GM18499 (cell line): Measurements from ENCODE around the gene SPATA1.
"Not testable (repeated sequence)": the region's sequence is repeated elsewhere in the genome, so short reads cannot be mapped to it uniquely, and the experiment has no call there.

Source experiments
- ATAC-seq: cut with Tn5 transposase; IDR thresholded peaks from one replicate; pipeline ENCODE4 v1.9.1; 2021; ENCODE audit warnings: moderate number of reproducible peaks; ENCODE audit not compliant: insufficient read depth, unreplicated experiment

Gene SPATA1

DNA sequence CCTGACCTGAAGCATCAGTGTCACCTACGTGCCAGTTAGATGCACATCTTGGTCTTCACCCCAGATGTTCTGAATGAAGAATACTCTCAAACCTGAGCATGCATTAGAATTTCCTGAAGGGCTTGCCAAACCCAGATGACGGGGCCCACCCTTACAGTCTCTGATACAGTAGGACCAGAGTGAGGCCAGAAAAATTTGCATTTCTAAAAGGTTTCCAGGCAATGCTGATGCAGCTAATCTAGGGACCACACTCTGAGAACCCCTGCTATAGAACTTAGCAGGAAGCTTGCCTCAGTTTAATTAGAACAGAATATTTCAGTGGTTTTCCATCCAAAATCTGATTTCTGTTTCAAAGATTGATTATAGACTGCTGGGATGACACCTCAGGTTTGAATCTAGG is 77.9 kb downstream of the SPATA1 start:
- ATAC-seq = no peak

DNA sequence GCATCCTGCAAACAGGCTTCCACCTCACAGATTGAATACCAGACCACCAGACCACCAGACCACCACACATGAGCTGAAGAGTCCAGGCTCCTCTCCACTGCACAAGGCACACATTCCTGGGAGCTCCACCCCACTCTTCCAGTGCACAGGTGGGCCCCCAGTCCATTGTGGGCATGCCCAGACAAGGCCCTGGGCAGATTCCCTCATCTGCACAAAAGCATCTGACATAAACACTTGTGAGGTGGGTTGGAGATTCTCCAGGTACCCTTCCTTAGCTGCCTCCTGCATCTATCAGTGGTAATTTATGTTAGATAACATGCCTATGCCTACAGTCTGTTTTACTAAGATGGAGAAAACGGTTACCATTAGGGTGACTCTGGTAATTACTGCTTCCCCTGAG is 79.6 kb downstream of the SPATA1 start:
- no peak for ATAC-seq

DNA sequence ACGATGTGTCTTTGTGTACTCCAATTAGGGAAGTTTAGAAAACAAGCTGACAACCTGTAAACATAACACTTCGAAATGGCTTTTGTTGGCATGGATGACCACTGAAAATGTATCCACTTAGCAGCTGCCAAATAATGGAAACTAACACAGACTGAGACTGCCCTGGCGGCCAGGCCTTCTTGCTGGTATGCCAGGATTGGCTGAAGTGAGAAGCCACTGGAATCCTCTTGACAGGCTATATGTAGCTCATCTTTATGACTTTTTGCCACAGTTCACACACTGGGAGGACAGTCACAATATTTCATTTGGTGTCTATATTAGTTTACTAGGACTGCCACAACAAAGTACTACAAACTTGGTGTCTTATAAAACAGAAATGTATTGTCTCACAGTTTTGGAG is 80.9 kb downstream of the SPATA1 start:
- ATAC-seq = no peak

DNA sequence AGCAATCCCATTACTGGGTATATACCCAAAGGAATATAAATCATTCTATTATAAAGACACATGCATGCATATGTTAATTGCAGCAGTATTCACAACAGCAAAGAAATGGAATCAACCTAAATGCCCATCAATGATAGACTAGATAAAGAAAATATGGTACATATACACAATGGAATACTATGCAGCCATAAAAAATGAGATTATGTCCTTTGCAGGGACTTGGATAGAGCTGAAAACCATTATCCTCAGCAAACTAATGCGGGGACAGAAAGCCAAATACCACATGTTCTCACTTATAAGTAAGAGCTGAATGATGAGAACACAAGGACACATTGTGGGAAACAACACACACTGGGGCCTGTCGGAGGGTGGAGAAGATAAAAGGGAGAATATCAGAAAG is 88.8 kb downstream of the SPATA1 start:
- ATAC-seq = not testable (repeated sequence)

DNA sequence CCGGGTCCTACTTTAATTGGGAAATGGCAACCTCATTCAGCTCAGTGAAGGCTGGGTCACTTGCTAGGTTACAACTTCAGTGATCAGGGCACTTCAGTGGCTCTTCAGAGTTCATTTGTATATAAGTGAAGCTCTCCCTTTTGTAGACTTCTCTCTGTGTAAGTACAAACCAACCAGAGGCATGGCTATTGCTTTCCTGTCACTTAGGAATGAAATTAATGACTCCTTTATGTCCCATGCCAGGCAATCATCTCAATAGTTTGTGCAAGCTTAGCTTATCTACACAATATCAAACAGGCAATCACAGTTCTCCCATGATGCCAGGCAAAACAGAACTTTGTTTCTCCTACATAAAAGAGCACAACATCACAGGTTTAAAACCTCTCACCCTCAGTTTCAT is 90.8 kb downstream of the SPATA1 start:
- no peak for ATAC-seq

DNA sequence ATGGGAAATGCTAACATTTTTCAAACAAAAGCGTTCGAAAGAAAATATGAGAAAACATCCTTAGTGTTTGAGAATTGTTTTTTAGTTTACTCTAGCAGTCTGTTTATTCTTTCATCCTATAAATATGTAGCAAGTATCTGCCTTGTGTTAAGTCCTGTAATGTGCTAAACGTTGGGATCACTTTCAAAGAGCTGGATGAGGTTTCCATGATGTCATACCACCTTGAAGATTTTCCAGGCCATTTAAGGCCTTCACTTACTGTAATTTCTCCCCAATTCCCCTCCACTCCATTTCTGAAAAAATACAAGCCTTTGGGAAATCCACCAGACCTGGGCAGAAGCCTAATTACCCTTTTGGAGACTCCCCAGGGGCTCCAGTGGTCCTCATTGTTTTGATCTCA is 92.2 kb downstream of the SPATA1 start:
- ATAC-seq = peak; percentile 1

DNA sequence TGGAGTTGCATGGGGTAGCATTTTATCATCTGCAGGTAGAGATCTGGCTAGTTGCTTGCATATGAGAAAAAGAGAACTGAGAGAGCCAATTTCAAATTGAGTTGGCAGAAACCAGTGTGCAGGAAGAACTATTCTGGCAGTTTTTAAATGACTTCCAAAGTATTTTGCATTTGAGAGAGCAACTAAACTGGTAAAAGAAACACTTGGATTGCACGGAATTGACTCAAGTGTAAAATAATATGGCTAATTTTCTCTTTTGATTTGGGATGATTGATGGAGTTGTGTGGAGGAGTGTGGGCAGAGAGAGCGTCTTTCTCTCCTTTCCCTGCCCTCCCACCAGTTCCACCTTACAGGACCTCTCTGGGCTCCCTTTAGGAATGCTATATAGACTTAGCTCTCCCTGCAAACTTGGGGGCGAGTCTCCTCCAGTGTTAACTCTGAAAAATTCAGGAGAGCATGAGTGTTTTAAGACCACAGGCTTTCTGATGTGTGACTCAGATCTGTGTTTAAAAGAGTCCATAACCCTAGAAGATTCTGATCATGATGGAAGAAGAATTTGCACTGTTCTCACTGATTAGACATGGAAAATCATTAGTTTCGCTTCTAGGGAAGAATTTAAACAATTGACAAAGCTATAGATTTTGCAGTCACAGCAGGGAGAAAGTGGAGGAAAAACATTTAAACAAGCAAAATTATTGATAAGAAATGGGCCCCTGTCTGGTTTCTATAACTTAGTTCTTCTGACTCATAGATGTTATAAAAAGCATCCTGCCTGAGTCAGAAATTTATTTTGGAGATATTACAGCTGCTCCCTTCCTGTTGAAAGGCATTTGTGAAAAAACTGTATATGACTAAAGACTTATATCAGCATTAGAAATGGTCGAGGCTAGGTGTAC is 92.9 kb downstream of the SPATA1 start:
- ATAC-seq = peak; percentile 71

DNA sequence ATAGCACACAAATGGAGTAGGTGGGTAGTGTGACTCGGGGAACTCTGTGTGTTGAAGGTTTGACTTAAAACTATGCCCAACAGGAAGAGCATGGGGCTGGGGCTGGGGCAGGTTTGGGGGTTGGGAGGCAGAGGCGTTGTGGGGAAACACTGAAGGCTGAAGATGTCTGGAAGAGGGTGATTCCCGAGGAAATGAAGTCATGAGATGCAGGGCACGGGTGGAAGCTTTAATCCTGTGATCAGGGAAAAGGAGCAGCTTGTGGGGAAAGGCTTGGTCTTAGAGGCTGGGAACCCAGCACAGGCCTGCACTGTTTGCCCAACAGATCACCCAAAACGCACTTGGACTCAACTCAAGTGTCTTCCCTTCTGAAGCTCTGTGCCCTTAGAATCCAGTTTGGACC is 94.6 kb downstream of the SPATA1 start:
- no peak for ATAC-seq

DNA sequence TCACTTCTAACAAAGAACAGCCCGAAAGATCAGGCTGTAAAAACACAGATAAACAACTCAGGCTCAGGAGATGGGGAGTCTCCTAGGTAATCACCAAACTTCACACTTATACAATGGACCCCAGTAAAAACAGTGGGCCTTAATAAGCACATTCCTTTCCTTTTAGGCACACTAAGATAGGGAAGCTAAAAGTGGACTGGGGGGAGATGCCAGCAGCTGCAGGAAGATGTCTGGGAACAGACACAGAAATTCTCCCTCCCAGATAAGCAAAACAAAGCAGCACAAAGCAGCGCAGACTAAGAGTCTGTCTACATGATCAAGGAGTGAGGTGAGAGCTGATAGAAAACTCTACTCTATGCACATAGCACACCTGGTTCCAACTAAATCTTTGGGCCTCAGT is 97.0 kb downstream of the SPATA1 start:
- no peak for ATAC-seq

DNA sequence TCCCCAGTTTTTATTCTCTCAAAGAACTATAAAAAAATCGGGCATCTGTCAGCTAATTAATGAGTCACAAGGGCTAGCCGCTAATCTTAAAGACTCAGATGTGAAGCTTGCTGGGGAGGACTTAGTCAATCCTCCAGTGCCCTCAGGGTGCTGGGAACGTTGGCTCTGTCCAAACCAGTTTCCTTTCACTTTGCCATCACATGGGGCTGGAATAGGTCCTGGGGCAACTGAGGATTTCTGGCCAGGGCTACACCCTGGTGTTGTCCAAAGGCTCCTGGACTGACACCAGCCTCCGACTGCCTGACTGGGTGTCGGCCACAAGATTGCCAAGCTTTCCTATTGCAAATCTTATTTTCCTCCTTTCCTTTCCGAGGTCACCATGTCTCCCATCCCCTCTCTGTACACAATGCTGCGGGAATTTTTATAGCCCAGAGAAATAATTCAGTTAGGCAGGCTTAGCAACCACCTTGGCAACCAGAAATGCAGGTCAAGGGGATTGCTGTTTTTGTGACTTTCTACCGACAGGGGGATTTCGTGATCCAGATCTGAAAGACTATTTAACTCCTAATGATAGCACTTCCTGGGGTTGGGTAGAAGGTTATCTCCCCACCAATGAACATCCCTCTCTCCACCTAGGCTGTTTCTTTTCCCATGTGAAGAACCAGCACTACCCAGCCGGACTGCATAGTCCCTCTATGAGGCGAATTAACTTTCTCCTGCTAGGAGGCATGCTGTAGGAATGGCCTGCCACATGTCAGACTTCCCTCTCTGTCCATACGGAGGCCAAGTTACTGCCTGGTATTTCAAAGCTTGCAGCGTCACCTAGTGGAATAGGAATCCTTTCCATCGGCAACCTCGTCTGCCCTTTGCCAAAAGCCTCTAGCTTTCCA is 98.0 kb downstream of the SPATA1 start:
- ATAC-seq = no peak

DNA sequence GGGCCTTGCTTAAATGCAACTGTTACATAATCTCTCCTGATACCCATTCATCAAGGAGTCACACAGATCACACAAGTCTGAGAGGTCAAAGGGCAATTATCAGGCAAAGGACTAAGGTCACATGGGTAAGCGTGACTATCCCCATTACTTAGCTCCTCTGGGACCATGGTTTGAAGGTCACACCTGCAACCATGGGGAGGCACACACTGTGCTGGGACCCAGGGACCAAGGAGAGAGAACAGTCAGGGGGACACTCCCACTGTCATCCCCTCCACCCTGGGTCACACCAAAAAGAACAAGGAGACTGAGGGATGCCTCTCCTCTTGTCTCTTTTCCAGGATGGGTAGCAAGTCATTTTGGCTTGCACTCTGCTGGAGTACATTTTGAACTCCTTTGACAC is 99.0 kb downstream of the SPATA1 start:
- no peak for ATAC-seq

DNA sequence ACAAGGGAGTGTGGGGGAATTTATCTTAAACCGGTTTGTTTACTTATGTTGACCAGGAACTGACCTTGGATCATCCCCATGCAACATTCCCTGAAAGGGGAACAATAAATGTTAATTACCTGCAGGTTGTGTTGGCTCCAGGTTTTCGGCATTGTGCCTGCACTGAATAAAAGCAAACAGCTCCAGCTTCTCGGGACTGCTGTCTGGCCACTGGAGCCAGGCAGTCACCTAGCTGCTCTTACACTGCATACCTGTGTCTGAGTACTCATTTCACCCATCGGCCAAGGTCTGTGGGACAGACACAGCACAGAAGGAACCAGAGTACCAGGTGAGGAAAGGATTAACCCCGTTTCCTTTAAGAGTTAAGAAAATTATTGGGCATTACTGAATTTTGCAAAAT is 100.8 kb downstream of the SPATA1 start:
- ATAC-seq = no peak

DNA sequence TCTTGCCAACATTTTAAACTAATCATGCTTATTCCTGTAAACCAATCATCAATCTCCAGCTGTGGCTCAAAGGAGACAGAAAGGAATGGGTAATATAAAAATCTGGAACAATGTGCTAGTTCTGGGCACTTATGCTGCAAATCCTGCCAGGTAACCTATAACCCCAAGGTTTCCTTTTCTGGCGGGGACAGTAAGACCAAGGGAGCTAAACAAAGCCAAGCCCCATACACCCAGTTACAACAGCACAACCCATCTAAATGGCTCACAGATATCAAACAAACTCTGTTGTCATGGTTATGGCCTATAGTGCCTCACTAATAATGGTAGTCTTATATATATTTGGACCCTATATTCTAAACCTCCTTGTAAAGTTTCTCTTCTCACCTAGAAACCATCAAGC is 104.9 kb downstream of the SPATA1 start:
- no peak for ATAC-seq

DNA sequence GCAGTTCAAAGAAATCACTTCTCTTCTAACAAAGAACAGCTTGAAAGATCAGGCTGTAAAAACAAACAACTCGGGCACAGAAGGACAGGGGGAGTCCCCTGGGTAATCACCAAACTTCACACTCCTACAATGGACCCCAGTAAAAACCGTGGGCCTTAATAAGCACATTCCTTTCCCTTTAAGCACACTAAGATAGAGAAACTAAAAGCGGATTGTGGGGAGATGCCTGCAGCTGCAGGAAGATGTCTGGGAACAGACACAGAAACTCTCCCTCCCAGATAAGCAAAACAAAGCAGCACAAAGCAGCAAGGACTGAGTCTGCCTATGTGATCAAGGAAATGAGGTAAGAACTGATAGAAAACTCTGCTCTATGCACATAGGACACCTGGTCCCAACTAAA is 105.6 kb downstream of the SPATA1 start:
- no peak for ATAC-seq

DNA sequence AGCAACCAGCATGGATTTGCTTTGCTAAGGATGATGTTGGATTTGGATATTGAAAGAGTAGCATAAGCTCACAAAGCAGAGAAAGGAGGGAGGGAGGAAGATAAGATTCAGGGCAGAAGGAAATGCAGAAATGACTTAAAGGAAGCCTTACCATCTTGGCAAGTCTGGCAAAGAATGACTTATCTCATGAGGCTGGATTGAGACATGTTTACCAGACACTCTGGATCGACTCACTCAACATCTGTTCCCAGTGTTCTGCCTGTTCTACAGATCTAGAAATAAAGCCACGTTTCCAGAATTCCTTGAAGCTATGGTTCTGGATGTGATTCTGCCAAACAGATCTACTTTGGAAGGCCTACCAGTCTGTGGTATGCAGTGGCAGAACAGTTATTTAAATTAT is 106.8 kb downstream of the SPATA1 start:
- no peak for ATAC-seq

DNA sequence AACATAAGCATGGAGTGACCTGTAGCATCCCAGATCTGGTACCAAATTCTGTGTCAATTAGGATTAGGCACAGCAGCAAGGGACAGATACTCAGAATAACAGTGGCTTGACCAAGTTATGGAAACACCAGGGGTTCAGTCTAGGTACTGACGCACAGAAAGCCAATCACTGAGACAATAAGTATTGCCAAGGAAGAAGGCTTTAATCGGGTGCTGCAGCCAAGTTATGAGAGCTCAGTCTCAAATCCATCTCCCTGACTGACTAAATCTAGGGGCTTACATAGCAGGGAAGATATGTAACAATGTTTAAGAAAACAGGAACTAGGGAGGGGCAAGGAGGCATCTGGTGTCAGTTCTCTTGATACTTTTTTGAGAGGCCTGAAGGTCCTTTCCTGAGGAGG is 107.7 kb downstream of the SPATA1 start:
- no peak for ATAC-seq

DNA sequence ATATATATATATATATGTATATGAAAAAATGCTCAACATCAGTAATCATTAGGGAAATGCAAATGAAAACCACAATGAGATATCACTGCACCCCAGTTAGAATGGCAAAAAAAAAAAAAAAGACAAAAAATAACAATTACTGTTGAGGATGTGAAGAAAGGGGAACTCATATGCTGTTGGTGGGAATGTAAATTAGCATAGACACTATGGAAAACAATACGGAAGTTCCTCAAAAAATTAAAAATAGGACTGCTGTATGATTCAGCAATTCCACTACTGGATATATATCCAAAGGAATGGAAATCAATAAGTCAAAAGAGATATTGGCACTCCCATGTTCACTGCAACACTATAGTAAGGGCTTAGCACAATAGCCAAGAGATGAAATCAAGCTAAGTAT is 109.6 kb downstream of the SPATA1 start:
- ATAC-seq = no peak
